Measurements from ENCODE around the gene ZMPSTE24. TPM values are rescaled to one million over a fixed set of nuclear protein-coding genes. Genes with fewer than 3 reads are reported as not detected.

ZMPSTE24 gene
- polyA plus RNA-seq, 1 donor (not counting 4 experiments of a cell fraction or from before 2014, with no cell fraction given) = 73.4 TPM

GRCh38 chr1:40301066-40301465 is 43.0 kb downstream of the ZMPSTE24 start:
- dilution Hi-C loops (cut with MboI; ENCODE audit: extremely low pct_ligation_motif_present, low sequenced_read_pairs) = no loop called here
- DNase-seq (ENCODE audit: low read depth, low spot score) = no peak

GRCh38 chr1:40301541-40302299 is 43.7 kb downstream of the ZMPSTE24 start:
- Histone ChIP-seq H3K9me1 (ENCODE audit: control insufficient read depth, extremely low read depth, insufficient read depth, low read length) (no peaks in the 10 kb centered on the region), H3K27me3 (ENCODE audit: control insufficient read depth, extremely low read depth, insufficient read depth, low read length) (no peaks in the 10 kb centered on the region), H3K36me3 (ENCODE audit: control insufficient read depth in 2 of 2, extremely low read depth in 1 of 2, insufficient read depth in 2 of 2, low read length in 2 of 2) (peaks cover 4 to 5% of the 10 kb centered on the region in 2 experiments), H3K9ac (ENCODE audit: control insufficient read depth, extremely low read depth, insufficient read depth, low read length) (no peak overlapping the region), H3K4me1 (ENCODE audit: control insufficient read depth, extremely low read depth, insufficient read depth, low read length) (peaks cover 29% of the 10 kb centered on the region), H3K9me3 (ENCODE audit: control insufficient read depth, low read depth, low read length) (no peaks in the 10 kb centered on the region), H3K27ac (ENCODE audit: control insufficient read depth, insufficient read depth, low read length) (no peak overlapping the region), H3K4me3 (ENCODE audit: control insufficient read depth in 2 of 3, extremely low read depth in 1 of 3, insufficient read depth in 2 of 3, low read depth in 1 of 3, low read length in 3 of 3) (no peak overlapping the region), H4K20me1 (ENCODE audit: control insufficient read depth, extremely low read depth, insufficient read depth, low read length) (no peaks in the 10 kb centered on the region), H3K4me2 (ENCODE audit: control insufficient read depth, extremely low read depth, insufficient read depth, low read depth, low read length) (no peak overlapping the region), H2AFZ (ENCODE audit: control insufficient read depth, low read length) (no peak overlapping the region), H3K79me2 (ENCODE audit: control insufficient read depth, insufficient read depth, low read length) (no peaks in the 10 kb centered on the region)
- TF ChIP-seq CTCF (optimal IDR thresholded peaks at IDR 0.05 in 1 of 3, IDR thresholded peaks at IDR 0.05 in 1 of 3, conservative IDR thresholded peaks at IDR 0.05 in 1 of 3; ENCODE audit: extremely low read depth in 1 of 3, insufficient read depth in 2 of 3, low read length in 3 of 3) (no peak), EZH2 (IDR thresholded peaks at IDR 0.05; ENCODE audit: low read length) (no peak)
- dilution Hi-C loops (cut with MboI; ENCODE audit: extremely low pct_ligation_motif_present, low sequenced_read_pairs) = no loop called here
- FAIRE-seq (no peak), DNase-seq (ENCODE audit: low read depth, low spot score) (no peak)

More at GRCh38 chr1:40301066-40301465, 43.0 kb downstream of the ZMPSTE24 start:
- H3K27ac ChIP-seq (ENCODE audit: control insufficient read depth, insufficient read depth, low read length) = no peak overlapping the region
- H3K36me3 ChIP-seq (ENCODE audit: control insufficient read depth in 2 of 2, extremely low read depth in 1 of 2, insufficient read depth in 2 of 2, low read length in 2 of 2) = peaks cover 4 to 5% of the 10 kb centered on the region in 2 experiments
- H3K9me3 ChIP-seq (ENCODE audit: control insufficient read depth, low read depth, low read length) = no peaks in the 10 kb centered on the region
- H3K4me1 ChIP-seq (ENCODE audit: control insufficient read depth, extremely low read depth, insufficient read depth, low read length) = peaks cover 26% of the 10 kb centered on the region
- H3K9ac ChIP-seq (ENCODE audit: control insufficient read depth, extremely low read depth, insufficient read depth, low read length) = no peak overlapping the region
- no peaks in the 10 kb centered on the region for H3K9me1 ChIP-seq (ENCODE audit: control insufficient read depth, extremely low read depth, insufficient read depth, low read length)
- no peak for TF ChIP-seq CTCF (optimal IDR thresholded peaks at IDR 0.05 in 1 of 3, IDR thresholded peaks at IDR 0.05 in 1 of 3, conservative IDR thresholded peaks at IDR 0.05 in 1 of 3; ENCODE audit: extremely low read depth in 1 of 3, insufficient read depth in 2 of 3, low read length in 3 of 3)
- no peak for TF ChIP-seq EZH2 (IDR thresholded peaks at IDR 0.05; ENCODE audit: low read length)
- H3K4me3 ChIP-seq (ENCODE audit: control insufficient read depth in 2 of 3, extremely low read depth in 1 of 3, insufficient read depth in 2 of 3, low read depth in 1 of 3, low read length in 3 of 3) = no peak overlapping the region
- no peak for FAIRE-seq
- H3K79me2 ChIP-seq (ENCODE audit: control insufficient read depth, insufficient read depth, low read length) = no peaks in the 10 kb centered on the region
- H3K4me2 ChIP-seq (ENCODE audit: control insufficient read depth, extremely low read depth, insufficient read depth, low read depth, low read length) = no peak overlapping the region
- H3K27me3 ChIP-seq (ENCODE audit: control insufficient read depth, extremely low read depth, insufficient read depth, low read length) = no peaks in the 10 kb centered on the region
- no peak overlapping the region for H2AFZ ChIP-seq (ENCODE audit: control insufficient read depth, low read length)
- no peaks in the 10 kb centered on the region for H4K20me1 ChIP-seq (ENCODE audit: control insufficient read depth, extremely low read depth, insufficient read depth, low read length)
